ENCODE data around the gene HAUS3. TPM values are rescaled to one million over a fixed set of nuclear protein-coding genes. Genes with fewer than 3 reads are reported as not detected.

HAUS3 gene
- total RNA-seq, 4 donors from 2014 or later: 9.5 to 27.6 (median 10.8) TPM

GRCh38 chr4:2262145-2262943 lies 20.4 kb upstream of the HAUS3 start:
- ATAC-seq (ENCODE audit: low FRiP score): peak; percentile 96
- DNase-seq (ENCODE audit: low spot score): peak; percentile 96
- TF ChIP-seq CTCF (IDR thresholded peaks at IDR 0.05): no peak

- TF ChIP-seq CTCF (IDR thresholded peaks at IDR 0.05): no peak
- no peak for ATAC-seq (ENCODE audit: low FRiP score)
These were observed 19.9 kb upstream of the HAUS3 start, which contains the start of gene MXD4 for GRCh38 chr4:2261853-2262144. TSS of gene MXD4 (minus strand) at chr4:2262109. CDS start at chr4:2261980, 129 bp downstream.

GRCh38 chr4:2261110-2261852 lies 19.4 kb upstream of the HAUS3 start:
- ATAC-seq (ENCODE audit: low FRiP score): no peak
- DNase-seq (ENCODE audit: low spot score): peak; percentile 22
- no peak for TF ChIP-seq CTCF (IDR thresholded peaks at IDR 0.05)

More at GRCh38 chr4:2261853-2262144, 19.9 kb upstream of the HAUS3 start, which contains the start of gene MXD4:
- no peak for DNase-seq (ENCODE audit: low spot score)

- no peak for TF ChIP-seq CTCF (IDR thresholded peaks at IDR 0.05)
- ATAC-seq (ENCODE audit: low FRiP score) (no peak), DNase-seq (ENCODE audit: low spot score) (peak; percentile 21)
These were observed 18.6 kb upstream of the HAUS3 start for GRCh38 chr4:2260344-2261109.

- no peak for TF ChIP-seq CTCF (IDR thresholded peaks at IDR 0.05)
- ATAC-seq (ENCODE audit: low FRiP score) (no peak), DNase-seq (ENCODE audit: low spot score) (peak; percentile 18)
These were observed 17.8 kb upstream of the HAUS3 start for GRCh38 chr4:2259541-2260343.

- DNase-seq (ENCODE audit: low spot score) (peak; percentile 18), ATAC-seq (ENCODE audit: low FRiP score) (no peak)
- no peak for TF ChIP-seq CTCF (IDR thresholded peaks at IDR 0.05)
These were observed 17.2 kb upstream of the HAUS3 start for GRCh38 chr4:2259036-2259540.
